DND-41 (cell line): Measurements from ENCODE around the gene FUT1.
"Not testable (repeated sequence)": the region's sequence is repeated elsewhere in the genome, so short reads cannot be mapped to it uniquely, and the experiment has no call there.

ENCODE experiments used
- ATAC-seq: fragments of 200-7000 bp; cut with Tn5 transposase; 3 replicates; pipeline ENCODE4 v1.9.1; 2021; ENCODE audit warnings: low read depth; ENCODE audit not compliant: insufficient read depth
- DNase-seq: peaks from one replicate; pipeline ENCODE4 v3.0.0-alpha.2; 2020
- H2AFZ ChIP-seq: 2 replicates; pipeline ENCODE4 v1.6.0; 2012; ENCODE audit warnings: low read depth, low read length
- H3K27ac ChIP-seq: 2 replicates; pipeline ENCODE4 v1.5.1; 2012; ENCODE audit warnings: low read length, inconsistent platforms
- H3K27me3 ChIP-seq: fragments of 200-600 bp; sonication (generic); 2 replicates; pipeline ENCODE4 v1.6.0; 2012; ENCODE audit warnings: low read length, mild to moderate bottlenecking, inconsistent platforms; ENCODE audit not compliant: insufficient read depth, poor library complexity
- H3K36me3 ChIP-seq: 2 replicates; pipeline ENCODE4 v1.5.1; 2012; ENCODE audit warnings: low read length, inconsistent platforms; ENCODE audit not compliant: insufficient read depth
- H3K4me1 ChIP-seq: 2 replicates; pipeline ENCODE4 v1.5.1; 2012; ENCODE audit warnings: mild to moderate bottlenecking, low read length; ENCODE audit not compliant: insufficient read depth
- H3K4me2 ChIP-seq: 2 replicates; pipeline ENCODE4 v1.6.0; 2012; ENCODE audit warnings: mild to moderate bottlenecking, moderate library complexity, low read length, inconsistent platforms; ENCODE audit not compliant: insufficient read depth
- H3K4me3 ChIP-seq, 2 experiments: fragments of 200-600 bp in 1 of 2; shearing (Covaris generic) in 1 of 2; 2 replicates each; pipeline ENCODE4 v1.5.1; 2012 to 2016; ENCODE audit warnings: inconsistent platforms in 2 of 2, low read length in 2 of 2, mild to moderate bottlenecking in 2 of 2, low read depth in 1 of 2, moderate library complexity in 1 of 2
- H3K79me2 ChIP-seq: 2 replicates; pipeline ENCODE4 v1.6.0; 2012; ENCODE audit warnings: low read length, inconsistent platforms; ENCODE audit not compliant: insufficient read depth
- H3K9ac ChIP-seq: 2 replicates; pipeline ENCODE4 v1.6.0; 2012; ENCODE audit warnings: low read depth, mild to moderate bottlenecking, inconsistent platforms, low read length, moderate library complexity
- H3K9me3 ChIP-seq: 2 replicates; pipeline ENCODE4 v1.5.1; 2012; ENCODE audit warnings: low read length, moderate library complexity, mild to moderate bottlenecking, inconsistent platforms; ENCODE audit not compliant: insufficient read depth, severe bottlenecking
- H4K20me1 ChIP-seq: 2 replicates; pipeline ENCODE4 v1.6.0; 2012; ENCODE audit warnings: low read length; ENCODE audit not compliant: insufficient read depth
- CTCF ChIP-seq: IDR thresholded peaks from 2 replicates; pipeline ENCODE4 v1.5.1; 2012; ENCODE audit warnings: borderline replicate concordance, low read length, moderate library complexity, mild to moderate bottlenecking; ENCODE audit not compliant: poor library complexity, severe bottlenecking; ENCODE audit errors: extremely low read depth
- EZH2 ChIP-seq: IDR thresholded peaks from 3 replicates; pipeline ENCODE4 v1.6.1; 2012; ENCODE audit warnings: borderline replicate concordance, low read depth, mild to moderate bottlenecking, moderate library complexity, low read length, inconsistent platforms; ENCODE audit not compliant: severe bottlenecking

Gene FUT1

GRCh38 chr19:48768994-48769713 lies 16.7 kb upstream of the FUT1 start:
- DNase-seq (no peak), ATAC-seq (no peak)
- H3K79me2 ChIP-seq, result no peaks in the 10 kb centered on the region
- no peaks in the 10 kb centered on the region for H3K9me3 ChIP-seq
- H4K20me1 ChIP-seq, result no peaks in the 10 kb centered on the region
- no peak overlapping the region for H3K4me3 ChIP-seq
- H3K4me2 ChIP-seq, result no peak overlapping the region
- no peaks in the 10 kb centered on the region for H3K36me3 ChIP-seq
- no peak overlapping the region for H2AFZ ChIP-seq
- TF ChIP-seq CTCF, result no peak
- TF ChIP-seq EZH2, result no peak
- H3K9ac ChIP-seq, result no peak overlapping the region
- H3K27ac ChIP-seq, result no peak overlapping the region
- no peaks in the 10 kb centered on the region for H3K4me1 ChIP-seq
- H3K27me3 ChIP-seq, result no peaks in the 10 kb centered on the region

GRCh38 chr19:48768171-48768753 lies 15.8 kb upstream of the FUT1 start:
- not testable (repeated sequence) for H3K27ac ChIP-seq

GRCh38 chr19:48765816-48766215 lies 13.4 kb upstream of the FUT1 start:
- H3K36me3 ChIP-seq, H3K27me3 ChIP-seq, H3K4me2 ChIP-seq, ATAC-seq, H3K4me1 ChIP-seq, H3K9me3 ChIP-seq, H3K9ac ChIP-seq, H2AFZ ChIP-seq, H3K27ac ChIP-seq, H4K20me1 ChIP-seq, H3K79me2 ChIP-seq, H3K4me3 ChIP-seq, DNase-seq: not testable (repeated sequence)

More at GRCh38 chr19:48768171-48768753, 15.8 kb upstream of the FUT1 start:
- not testable (repeated sequence) for H3K36me3 ChIP-seq, H3K4me2 ChIP-seq, H2AFZ ChIP-seq, DNase-seq, ATAC-seq, H3K79me2 ChIP-seq, H4K20me1 ChIP-seq, H3K9me3 ChIP-seq, H3K4me3 ChIP-seq, H3K9ac ChIP-seq, H3K4me1 ChIP-seq, H3K27me3 ChIP-seq

GRCh38 chr19:48760504-48761205 lies 8.2 kb upstream of the FUT1 start:
- peaks cover 8% of the 10 kb centered on the region for H3K27me3 ChIP-seq
- no peaks in the 10 kb centered on the region for H3K4me1 ChIP-seq
- no peaks in the 10 kb centered on the region for H3K79me2 ChIP-seq
- DNase-seq (no peak), ATAC-seq (no peak)
- no peaks in the 10 kb centered on the region for H3K36me3 ChIP-seq
- H2AFZ ChIP-seq, result no peak overlapping the region
- H3K4me2 ChIP-seq, result no peak overlapping the region
- no peak overlapping the region for H3K4me3 ChIP-seq
- TF ChIP-seq CTCF (no peak), EZH2 (no peak)
- H3K27ac ChIP-seq, result no peak overlapping the region
- no peaks in the 10 kb centered on the region for H3K9me3 ChIP-seq
- no peak overlapping the region for H3K9ac ChIP-seq
- no peaks in the 10 kb centered on the region for H4K20me1 ChIP-seq
